GM12891 (cell line): ENCODE results near the gene MOB3B.
A peak's percentile ranks its signal among the peaks of the same experiment; 100 is the strongest.

Experiments used
- DNase-seq: peaks from one replicate; pipeline ENCODE4 v3.0.0; 2011; ENCODE audit warnings: low spot score; ENCODE audit not compliant: insufficient read length
- FAIRE-seq: peaks from 2 replicates; lab custom pipeline; 2011; peaks lifted over from hg19 to GRCh38; lab: Jason Lieb, UNC
- PAX5 ChIP-seq: IDR thresholded peaks from 2 replicates; pipeline ENCODE4 v1.6.1; 2011; ENCODE audit warnings: low read length, moderate library complexity, mild to moderate bottlenecking; ENCODE audit not compliant: insufficient read depth, severe bottlenecking
- POLR2A ChIP-seq: IDR thresholded peaks from 2 replicates; pipeline ENCODE4 v1.6.1; 2011; ENCODE audit warnings: low read depth, low read length, control low read depth
- POLR2AphosphoS5 ChIP-seq: IDR thresholded peaks from 2 replicates; pipeline ENCODE4 v1.6.1; 2011; ENCODE audit warnings: low read depth, low read length, control low read depth
- POU2F2 ChIP-seq: IDR thresholded peaks from 2 replicates; pipeline ENCODE4 v1.6.1; 2011; ENCODE audit warnings: low read depth, mild to moderate bottlenecking, control low read depth, low read length, moderate library complexity
- SPI1 ChIP-seq: IDR thresholded peaks from 2 replicates; pipeline ENCODE4 v1.6.1; 2011; ENCODE audit warnings: low read depth, low read length, control low read depth
- TAF1 ChIP-seq: IDR thresholded peaks from 2 replicates; pipeline ENCODE4 v1.6.1; 2011; ENCODE audit warnings: low read depth, low read length, control low read depth

Gene MOB3B

DNA sequence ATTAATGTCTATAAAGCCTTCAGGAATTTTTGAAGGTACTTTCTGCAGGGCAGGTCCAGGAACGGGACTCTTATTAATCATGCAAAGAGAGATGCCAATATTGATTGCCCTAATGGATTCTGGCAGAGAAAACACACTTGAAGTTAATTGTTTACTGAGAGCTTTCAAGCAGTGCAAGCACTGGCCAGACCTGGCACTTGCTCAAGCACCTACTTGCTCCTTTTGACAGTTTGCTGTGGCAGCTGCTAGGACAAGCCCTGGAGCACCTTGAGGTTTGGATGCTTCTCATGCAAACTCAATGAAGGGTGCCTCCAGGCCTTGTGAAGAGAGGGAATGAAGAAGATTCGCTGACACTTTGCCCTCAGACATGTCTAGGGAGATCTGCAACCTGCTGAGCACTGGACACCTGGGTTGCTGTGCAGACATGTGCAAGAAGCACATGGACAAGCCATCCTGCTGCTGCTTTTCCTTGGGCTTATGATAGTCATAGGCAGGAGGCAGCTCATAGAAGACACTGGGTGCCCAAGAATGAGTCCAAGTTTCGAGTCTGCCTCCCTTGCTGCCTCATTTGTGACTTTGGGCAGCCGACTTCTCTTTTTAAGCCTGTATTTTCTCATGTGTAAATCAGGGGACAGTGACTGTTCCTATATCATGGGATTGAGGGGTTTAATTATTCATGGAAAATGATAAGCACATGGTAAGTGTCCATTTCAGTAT is 143.8 kb downstream of the MOB3B start:
- peak; percentile 69 for FAIRE-seq
- TF ChIP-seq SPI1 (no peak), POLR2AphosphoS5 (no peak), PAX5 (no peak), TAF1 (no peak), POU2F2 (no peak), POLR2A (no peak)
- DNase-seq: no peak

DNA sequence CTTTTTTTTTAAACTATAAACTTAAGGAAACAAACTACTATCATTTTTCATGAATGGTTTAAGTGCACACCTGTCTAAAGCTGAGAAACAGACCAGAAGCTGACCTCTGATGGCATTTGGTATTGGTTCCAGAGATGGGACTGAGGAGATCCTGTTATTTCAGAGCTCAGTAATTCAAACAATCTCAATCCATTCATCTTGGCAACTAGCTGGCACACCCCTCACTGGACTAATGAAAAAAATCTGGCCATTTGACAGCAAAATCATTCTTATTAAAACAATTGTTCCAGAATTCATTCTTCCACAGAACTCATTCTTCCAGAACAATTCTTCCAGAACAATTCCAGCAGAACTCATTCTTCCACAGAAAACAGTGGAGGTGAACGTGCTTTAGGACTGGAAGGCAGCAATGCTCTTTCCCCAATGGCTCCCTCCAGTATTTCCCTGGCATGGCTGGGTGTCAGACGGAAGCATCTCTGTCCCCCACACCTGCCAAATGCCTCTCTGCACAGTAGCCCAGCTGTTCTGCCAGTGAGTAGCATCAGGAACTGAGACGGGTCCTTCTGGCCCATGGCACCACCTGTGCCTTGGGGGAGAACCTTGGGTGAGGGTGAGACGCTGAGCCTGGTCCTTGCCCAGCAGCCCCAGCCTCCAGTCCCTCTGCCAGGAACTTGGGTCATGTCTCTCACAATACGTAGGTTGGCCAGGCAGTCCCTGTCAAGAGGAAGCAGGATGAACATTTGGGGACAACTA is 145.2 kb downstream of the MOB3B start:
- TF ChIP-seq POU2F2 (no peak), TAF1 (no peak), SPI1 (no peak), PAX5 (no peak), POLR2AphosphoS5 (no peak), POLR2A (no peak)
- no peak for DNase-seq
- no peak for FAIRE-seq

DNA sequence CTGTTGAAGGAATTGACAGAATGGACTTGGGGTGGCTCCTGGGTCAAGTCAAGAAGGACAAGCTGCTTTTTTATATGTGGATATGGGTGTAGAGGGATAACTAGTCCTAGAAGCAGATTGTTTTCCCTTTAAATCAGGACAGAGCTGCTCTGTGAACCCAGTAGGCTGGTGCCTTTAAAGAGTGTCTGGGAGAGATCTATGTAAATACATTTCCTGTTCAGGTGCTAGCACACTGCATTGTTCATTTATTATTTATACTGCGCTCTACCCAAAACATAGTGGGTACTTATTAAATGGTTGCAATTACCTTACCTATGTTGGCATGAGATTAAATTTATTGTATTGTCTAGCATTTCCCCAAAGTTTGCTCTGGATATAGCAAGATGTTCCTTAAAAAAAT is 146.1 kb downstream of the MOB3B start:
- DNase-seq (no peak), FAIRE-seq (no peak)
- TF ChIP-seq POU2F2: no peak
- TF ChIP-seq TAF1: no peak
- no peak for TF ChIP-seq SPI1
- TF ChIP-seq PAX5: no peak
- no peak for TF ChIP-seq POLR2AphosphoS5
- no peak for TF ChIP-seq POLR2A

DNA sequence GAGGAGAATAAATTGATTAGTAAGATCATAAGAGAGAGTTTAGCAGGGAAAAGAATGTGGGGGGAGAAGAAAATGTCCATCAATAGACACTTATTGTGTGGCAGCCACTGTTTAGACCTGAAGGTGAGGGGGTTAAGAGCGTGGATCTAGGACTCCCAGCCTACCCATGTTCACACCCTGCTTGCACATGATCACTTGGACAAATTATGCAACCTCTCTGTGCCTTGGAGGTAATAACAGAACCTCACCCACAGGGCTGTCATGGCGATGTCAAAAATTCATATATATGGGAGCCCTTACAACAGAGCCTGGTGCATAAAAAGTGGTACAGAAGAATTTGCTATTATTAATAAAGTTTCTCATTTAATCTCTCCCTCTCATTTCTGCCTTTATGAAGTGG is 146.6 kb downstream of the MOB3B start:
- no peak for TF ChIP-seq SPI1
- no peak for TF ChIP-seq POU2F2
- no peak for TF ChIP-seq PAX5
- TF ChIP-seq POLR2AphosphoS5: no peak
- no peak for TF ChIP-seq POLR2A
- no peak for TF ChIP-seq TAF1
- DNase-seq: no peak
- FAIRE-seq: no peak

DNA sequence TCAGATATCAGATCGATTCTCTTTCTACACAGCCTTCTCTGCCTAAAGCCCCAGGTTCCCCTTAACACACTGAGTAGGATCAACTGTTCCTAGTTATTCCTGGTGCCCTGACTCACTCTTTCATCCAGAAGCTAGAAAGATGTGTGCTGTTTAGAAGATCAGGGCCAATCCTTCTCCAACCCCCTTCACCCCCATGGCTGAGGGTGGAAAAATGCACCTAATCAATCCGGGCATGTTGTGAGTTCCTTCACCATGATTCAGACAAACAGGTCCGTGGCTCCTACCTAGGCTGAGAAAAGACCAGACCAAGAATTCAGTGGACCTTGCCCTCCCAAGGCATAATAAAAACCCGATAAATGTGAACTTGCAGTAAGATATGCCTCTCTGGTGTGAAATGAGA is 147.3 kb downstream of the MOB3B start:
- FAIRE-seq: no peak

DNA sequence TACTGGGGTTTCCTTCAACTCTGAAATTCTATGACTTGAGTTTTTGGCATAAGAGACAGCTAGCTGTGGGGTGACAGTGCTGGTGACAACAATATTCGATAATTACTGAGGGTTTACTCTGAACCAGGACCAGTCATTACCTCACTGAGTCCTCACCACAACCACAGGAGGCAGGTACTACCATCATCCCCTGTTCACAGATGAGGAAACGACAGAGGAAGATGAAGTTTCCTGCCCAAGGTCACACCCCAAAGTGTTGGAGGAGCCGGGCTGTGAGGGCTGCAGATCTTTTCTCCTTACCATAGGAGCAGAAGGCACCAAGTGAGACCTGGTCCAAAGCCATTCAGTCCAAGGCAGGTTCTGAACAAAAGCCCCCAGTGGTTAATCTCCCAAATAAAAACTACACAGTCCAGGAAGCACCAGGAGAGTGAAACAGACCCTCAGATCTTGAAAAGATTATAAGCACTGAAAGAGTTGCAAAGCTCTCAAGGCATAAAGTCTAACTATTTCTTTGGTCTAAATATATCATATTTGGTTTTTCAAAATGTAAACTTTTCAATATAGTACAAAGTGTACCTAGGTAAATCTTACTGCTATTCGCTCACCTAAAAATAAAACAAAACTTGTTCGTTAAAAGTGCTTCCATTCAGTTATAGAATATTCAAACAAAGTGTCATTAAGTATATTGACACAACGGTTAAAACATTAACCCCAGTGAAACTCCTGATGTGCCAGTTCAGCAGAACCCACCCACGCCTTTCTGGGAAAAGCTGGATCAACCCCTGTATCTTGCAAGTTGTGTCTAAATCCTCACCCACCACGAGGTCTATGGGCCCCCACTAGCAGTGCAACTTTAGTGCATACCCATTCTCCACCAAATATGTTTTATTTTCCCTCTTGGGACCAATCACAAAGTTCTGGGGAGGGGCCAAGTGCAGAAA is 150.0 kb downstream of the MOB3B start:
- no peak for DNase-seq
- TF ChIP-seq POLR2AphosphoS5: no peak
- no peak for TF ChIP-seq TAF1
- TF ChIP-seq PAX5: no peak
- no peak for TF ChIP-seq SPI1
- no peak for TF ChIP-seq POU2F2
- no peak for TF ChIP-seq POLR2A
- peak; percentile 89 for FAIRE-seq

More for the DNA sequence above, 147.3 kb downstream of the MOB3B start:
- DNase-seq: no peak
- TF ChIP-seq TAF1: no peak
- no peak for TF ChIP-seq POLR2A
- no peak for TF ChIP-seq POU2F2
- no peak for TF ChIP-seq POLR2AphosphoS5

DNA sequence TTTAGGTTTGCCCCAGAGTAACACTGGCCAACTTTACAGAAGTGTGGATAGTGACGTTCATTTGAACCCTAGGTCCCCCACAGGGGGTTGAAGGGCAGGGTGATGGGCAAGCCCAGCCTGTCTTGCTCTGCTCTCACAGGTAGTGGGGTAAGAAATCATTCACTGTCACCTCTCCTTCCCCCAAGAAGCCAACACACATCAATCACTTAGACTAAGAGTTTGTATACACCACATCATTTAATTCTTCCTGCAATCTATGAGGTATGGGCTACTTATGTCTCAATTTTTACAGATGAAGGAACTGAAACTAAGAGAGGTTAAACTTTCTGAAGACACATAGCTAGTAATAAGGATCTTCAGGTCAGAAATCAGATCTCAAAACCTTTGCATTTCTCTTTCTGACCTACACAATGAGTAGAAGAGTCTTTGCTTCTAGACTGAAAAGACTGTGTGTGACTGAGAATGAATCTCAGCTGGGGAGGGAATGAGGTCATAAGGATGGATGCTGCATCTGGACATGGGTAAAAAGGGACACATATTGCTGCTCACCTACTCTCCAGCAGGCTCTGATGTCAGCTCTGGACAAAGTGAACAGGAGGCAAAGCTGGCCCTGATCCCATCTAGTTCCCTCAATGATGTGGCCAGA is 151.7 kb downstream of the MOB3B start:
- DNase-seq: peak; percentile 29
- TF ChIP-seq SPI1 (peak; percentile 93), POU2F2 (0 out of 2 replicates have a peak, but pooled peaks have one; percentile 11), TAF1 (no peak)
- peak; percentile 95 for FAIRE-seq

DNA sequence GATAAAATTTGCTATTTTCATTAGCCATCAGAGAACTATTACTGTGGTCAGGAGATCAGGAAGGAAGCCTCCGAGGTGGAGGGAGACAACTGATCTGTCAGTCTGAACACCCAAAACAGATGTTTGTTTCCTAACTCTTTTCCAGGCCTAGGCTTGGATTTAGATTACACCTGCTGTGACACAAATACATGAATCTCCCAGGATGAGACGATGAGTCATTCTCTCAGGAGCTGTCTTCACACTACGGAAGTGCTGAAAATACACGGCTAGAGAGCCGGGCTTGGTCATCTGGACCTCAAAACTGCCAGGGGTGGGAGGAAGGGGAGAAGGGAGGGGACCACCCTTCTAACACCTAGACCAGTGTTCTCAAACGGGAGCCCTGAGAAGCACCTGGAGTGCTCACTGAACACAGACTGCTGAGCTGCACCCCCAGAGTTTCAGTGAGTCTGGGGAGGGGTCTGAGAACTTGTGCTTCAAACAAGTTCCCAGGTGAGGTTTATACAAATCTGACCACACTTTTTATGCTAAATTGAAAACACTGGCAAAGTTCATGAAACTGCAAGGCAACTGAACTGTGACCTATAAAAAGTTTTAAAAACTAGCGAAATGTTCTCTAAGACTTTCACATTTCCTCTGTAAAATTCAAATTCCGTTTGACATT is 152.3 kb downstream of the MOB3B start:
- FAIRE-seq (no peak), DNase-seq (no peak)
- no peak for TF ChIP-seq POLR2A
- TF ChIP-seq SPI1: peak; percentile 33; the same call in 1 of the 2 replicates
- no peak for TF ChIP-seq POLR2AphosphoS5
- 0 out of 2 replicates have a peak, but pooled peaks have one; percentile 6 for TF ChIP-seq POU2F2
- no peak for TF ChIP-seq TAF1
- TF ChIP-seq PAX5: no peak
